CD4-positive, alpha-beta T cell treated with Interleukin-6 for 4 hours (primary cell): ENCODE data around the gene C1QTNF7.

ENCODE experiments used
- DNase-seq: peaks from one replicate; pipeline ENCODE4 v3.0.0-alpha.2; 2020; ENCODE audit warnings: mixed read lengths

The C1QTNF7 gene

GRCh38 chr4:15459706-15460105 lies 31.9 kb downstream of the C1QTNF7 start:
- no peak for DNase-seq

GRCh38 chr4:15466596-15466995 lies 38.8 kb downstream of the C1QTNF7 start:
- DNase-seq: no peak

- DNase-seq: no peak
These were observed 41.7 kb downstream of the C1QTNF7 start, which contains the start of gene CC2D2A for GRCh38 chr4:15469402-15470127. TSS of gene CC2D2A (plus strand) at chr4:15469882. CDS start at chr4:15475933, 6,051 bp downstream.

- no peak for DNase-seq
These were observed 42.3 kb downstream of the C1QTNF7 start for GRCh38 chr4:15470128-15470475.

GRCh38 chr4:15476396-15476795 lies 48.6 kb downstream of the C1QTNF7 start:
- no peak for DNase-seq

GRCh38 chr4:15478724-15479088 lies 50.9 kb downstream of the C1QTNF7 start:
- no peak for DNase-seq

- no peak for DNase-seq
These were observed 51.5 kb downstream of the C1QTNF7 start for GRCh38 chr4:15479089-15479912.

- no peak for DNase-seq
These were observed 52.0 kb downstream of the C1QTNF7 start for GRCh38 chr4:15479913-15480185.

GRCh38 chr4:15481961-15482745 lies 54.3 kb downstream of the C1QTNF7 start:
- no peak for DNase-seq

- DNase-seq: no peak
These were observed 55.0 kb downstream of the C1QTNF7 start for GRCh38 chr4:15482842-15483241.

GRCh38 chr4:15488136-15488535 lies 60.3 kb downstream of the C1QTNF7 start:
- DNase-seq: no peak

GRCh38 chr4:15488658-15489470 lies 61.0 kb downstream of the C1QTNF7 start:
- no peak for DNase-seq

GRCh38 chr4:15489551-15489950 lies 61.7 kb downstream of the C1QTNF7 start:
- no peak for DNase-seq

GRCh38 chr4:15493411-15493810 lies 65.6 kb downstream of the C1QTNF7 start:
- no peak for DNase-seq

GRCh38 chr4:15495621-15496020 lies 67.8 kb downstream of the C1QTNF7 start:
- DNase-seq: no peak
